Transverse colon (tissue), 4 donors: ENCODE data around the gene POU2F2.

ENCODE experiments used
- CTCF ChIP-seq, 5 experiments: fragments of 200-600 bp in 3 of 5; fragments of 450-650 bp in 2 of 5; sonication (generic) in 3 of 5; IDR thresholded peaks; 1 replicate in 2 of 5; 2 replicates in 3 of 5; pipeline ENCODE4 v1.5.1; 2016 to 2017; ENCODE audit warnings: antibody characterized with exemption in 5 of 5, inconsistent platforms in 3 of 5, mild to moderate bottlenecking in 2 of 5, moderate library complexity in 1 of 5
- EP300 ChIP-seq: sonication (generic); formaldehyde crosslinking; IDR thresholded peaks from one replicate; pipeline ENCODE4 v1.6.1; 2017; ENCODE audit warnings: antibody characterized with exemption, low read depth
- POLR2A ChIP-seq: fragments of 450-650 bp; IDR thresholded peaks from one replicate; pipeline ENCODE4 v1.6.1; 2016; ENCODE audit warnings: antibody characterized with exemption, mild to moderate bottlenecking, moderate library complexity
- POLR2AphosphoS5 ChIP-seq, 3 donors: sonication (generic); formaldehyde crosslinking; IDR thresholded peaks; one replicate each; pipeline ENCODE4 v1.6.1; 2016; ENCODE audit warnings: antibody characterized with exemption in 3 of 3

- TF ChIP-seq CTCF (IDR thresholded peaks at IDR 0.05): no peak
- TF ChIP-seq POLR2AphosphoS5 (IDR thresholded peaks at IDR 0.05): no peak
- no peak for TF ChIP-seq EP300
- no peak for TF ChIP-seq POLR2A
Measured at GRCh38 chr19:42121036-42121621, 11.1 kb downstream of the POU2F2 start.
